RKO (cell line): Measurements from ENCODE around the gene TPO.
"Not testable (repeated sequence)": the region's sequence is repeated elsewhere in the genome, so short reads cannot be mapped to it uniquely, and the experiment has no call there.

Experiments used
- DNase-seq: peaks from one replicate; pipeline ENCODE4 v3.0.0-alpha.2; 2016; ENCODE audit warnings: low spot score

The TPO gene

DNA sequence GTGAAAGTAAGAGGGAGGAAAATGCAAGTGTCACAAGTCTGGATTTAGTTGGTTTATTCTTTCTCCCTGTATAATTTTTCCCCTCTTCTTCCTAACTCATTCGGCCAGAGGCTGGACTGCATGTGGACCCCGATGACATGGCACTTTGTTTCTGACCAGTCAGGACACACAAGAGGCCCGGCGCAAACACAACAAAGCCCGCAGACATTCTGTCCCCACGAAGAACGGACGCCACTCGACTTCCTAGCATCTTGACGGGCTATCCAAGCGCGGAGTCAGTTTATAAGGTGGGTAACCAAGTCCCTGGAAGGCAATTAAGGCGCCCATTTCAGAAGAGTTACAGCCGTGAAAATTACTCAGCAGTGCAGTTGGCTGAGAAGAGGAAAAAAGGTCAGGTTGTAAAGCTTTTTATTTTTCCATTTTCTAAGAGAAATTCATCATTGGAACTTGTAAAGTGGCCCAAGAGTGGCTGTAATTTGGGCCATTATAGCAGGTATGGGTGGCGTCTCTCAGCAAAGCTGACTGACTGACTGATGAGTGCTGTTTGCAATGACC, at the start of gene TPO:
TSS of gene TPO (plus strand) at position 308 of the 555 bp plus-strand sequence. CDS start 946 bp downstream, outside the sequence.
- DNase-seq = no peak

DNA sequence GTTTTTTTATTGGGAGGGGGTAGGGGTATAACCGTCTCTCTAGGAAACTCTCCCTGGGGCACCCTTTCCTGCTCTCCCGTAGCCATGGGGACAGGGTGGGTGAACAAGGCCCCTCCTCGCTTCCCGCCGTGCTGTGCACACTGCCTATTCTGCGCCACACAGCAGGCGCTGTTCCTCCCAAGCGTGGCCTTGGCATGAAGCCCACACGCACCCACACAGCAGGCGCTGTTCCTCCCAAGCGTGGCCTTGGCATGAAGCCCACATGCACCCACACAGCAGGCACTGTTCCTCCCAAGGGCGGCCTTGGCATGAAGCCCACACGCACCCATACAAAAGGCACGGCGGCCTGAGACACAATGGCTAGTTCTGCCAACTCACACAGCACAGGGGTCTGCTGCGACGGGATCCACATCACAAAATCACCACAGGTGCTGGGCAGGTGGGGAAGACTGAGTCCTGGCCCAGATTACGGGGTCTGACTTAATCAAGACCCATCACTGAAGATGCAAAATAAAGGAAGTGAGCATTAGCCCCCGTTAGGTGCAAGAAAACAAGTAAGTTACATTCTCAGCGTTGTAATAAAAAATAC, 46.6 kb upstream of the TPO start:
- DNase-seq = no peak

DNA sequence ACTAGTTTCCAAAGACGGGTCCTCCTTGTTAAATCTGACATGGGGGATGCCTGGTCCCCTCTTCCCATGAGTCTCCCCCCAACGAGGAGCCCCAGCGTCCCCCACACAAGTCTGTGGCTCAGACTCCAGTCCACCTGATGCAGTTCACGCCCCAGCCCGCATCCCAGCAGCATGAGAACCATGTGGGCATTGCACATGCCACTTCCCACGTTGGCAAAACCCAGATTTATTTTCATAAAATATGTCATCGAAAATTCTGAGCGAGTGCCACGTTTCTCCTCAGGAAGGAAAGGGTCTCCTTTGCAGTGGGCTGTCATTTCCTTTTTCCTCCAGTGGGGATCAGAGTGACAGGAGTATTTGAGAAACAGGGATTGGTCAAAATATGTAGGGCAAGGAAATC, 45.7 kb upstream of the TPO start:
- DNase-seq = no peak

DNA sequence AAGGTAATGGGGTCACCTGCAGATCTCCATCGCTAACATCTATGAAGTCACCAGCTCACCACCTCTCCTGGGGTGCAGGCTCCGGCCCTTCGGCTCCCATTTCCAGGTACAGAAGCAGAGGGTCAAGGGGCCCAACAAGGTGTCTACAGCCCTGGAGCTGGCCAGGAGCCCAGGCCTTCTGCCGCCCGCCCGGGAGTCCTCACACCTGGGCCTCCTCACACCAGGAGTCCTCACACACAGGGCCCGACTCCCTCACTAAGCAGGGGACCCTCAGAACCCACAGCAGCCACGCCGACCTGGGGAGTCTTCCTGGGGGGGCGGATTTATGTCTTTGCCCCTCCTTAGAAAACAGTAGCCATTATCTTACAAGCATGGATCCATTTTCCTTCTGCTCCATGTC, 43.4 kb upstream of the TPO start:
- no peak for DNase-seq

DNA sequence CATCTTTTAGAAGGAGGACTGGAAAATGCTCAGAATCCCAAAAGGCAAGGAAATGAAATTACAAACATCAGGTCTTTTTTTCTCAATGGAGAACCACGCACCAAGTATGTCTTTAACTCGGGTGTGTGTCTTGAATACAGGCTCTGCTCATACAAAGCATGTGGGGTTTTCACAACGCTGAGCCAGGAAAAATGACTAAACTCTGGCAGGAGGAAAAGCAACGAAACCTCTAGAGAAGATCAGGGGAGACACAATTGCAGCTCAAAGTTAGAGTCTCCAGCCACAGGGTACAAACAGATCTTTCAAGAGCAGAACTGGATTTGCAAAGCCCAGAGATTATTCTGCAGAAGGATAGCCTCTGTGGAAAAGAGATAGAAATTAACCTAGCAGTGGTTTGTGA, 42.8 kb upstream of the TPO start:
- DNase-seq = no peak

DNA sequence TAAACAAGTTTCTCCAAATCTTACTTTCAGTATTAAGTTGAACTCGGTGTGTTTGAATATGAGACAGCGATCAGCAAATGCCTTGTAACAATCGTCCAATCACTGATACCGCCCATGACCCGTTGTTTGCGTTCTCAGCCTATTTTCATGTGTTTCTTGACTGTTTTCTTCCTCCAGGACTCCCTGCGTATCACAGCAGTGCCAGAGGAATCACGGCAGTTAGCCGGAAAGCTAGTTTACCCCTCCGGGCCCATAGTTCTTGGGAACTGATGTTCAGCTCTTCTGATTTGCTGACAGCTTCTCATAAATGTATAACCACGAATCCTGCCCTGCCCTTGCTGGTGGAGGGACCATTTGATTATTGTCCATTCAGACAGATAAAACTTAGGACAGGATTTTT, 42.2 kb upstream of the TPO start:
- DNase-seq = no peak

DNA sequence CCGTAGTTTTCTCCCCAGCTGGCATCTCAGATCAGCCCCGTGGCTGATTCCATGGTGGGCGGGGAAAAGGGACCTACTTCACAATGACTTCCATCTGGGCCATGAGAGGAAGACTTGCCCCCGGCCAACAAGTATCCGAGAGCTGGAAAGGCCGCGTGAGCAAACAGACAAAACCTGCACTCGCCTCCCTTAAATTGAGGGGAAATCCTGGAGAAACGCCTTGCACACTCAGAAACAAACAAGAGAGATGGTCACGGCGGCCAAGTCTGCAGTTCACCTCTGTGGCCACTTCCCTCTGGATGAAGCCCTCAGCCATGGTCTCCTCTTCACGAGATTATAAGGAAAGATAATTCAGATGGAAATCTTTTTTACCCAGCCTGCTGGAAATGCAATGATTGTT, 39.4 kb upstream of the TPO start:
- no peak for DNase-seq

DNA sequence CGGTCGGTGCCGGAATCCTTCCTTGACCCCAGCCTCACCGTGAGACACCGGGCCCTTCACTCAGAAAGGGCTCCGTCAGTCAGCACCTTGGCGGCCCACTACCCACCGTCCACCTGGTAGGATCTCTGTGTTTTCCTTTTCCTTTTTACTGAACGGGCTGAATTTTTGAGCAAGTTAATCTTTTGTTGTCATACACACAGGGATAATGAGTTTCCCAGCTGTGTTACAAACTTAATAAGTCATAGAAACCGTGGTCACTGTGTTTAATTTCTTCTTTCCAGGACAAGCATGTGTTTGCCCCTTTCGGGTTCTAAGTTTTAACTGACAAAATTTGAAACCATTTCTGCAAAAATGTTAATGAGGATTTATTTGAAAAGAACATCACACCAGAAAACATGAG, 39.0 kb upstream of the TPO start:
- no peak for DNase-seq

DNA sequence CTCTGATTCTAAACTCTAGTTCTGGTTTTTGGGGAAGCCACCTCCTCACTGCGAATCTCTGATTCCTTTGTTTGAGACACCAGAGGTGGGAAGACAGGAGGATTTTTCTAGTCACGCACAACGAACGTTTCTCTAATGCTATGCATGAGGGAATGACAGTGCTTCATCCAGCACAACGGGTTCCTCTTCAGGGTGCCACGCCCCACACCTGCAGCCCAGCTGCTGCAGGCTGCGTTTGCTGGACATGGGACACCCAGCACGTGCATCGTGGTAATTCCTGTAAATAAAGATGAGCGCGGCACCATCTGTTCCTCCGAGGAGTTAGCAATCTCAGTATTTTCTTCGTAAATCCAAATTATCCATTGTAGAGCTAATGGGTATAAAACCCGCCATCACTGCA, 37.5 kb upstream of the TPO start:
- no peak for DNase-seq

DNA sequence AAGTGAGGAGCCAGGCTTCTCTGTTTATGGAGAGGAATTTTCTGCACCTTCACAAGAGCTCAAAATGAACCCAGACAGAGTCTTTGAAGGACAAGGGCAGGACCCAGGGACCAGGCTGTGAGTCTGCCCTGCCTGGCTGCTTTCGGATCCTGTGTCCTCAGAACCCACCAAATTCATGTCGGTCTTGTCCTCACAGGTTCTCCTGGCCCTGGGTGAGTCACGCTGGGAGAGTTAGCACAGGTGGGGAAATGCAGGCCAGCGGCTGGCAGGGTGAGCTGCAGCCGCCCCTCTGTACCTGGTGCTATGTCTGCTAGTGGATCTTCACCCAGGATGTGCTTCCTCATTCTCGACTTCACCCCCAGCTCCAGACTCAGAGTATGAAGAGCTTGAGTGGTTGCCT, 35.8 kb upstream of the TPO start:
- DNase-seq = no peak

DNA sequence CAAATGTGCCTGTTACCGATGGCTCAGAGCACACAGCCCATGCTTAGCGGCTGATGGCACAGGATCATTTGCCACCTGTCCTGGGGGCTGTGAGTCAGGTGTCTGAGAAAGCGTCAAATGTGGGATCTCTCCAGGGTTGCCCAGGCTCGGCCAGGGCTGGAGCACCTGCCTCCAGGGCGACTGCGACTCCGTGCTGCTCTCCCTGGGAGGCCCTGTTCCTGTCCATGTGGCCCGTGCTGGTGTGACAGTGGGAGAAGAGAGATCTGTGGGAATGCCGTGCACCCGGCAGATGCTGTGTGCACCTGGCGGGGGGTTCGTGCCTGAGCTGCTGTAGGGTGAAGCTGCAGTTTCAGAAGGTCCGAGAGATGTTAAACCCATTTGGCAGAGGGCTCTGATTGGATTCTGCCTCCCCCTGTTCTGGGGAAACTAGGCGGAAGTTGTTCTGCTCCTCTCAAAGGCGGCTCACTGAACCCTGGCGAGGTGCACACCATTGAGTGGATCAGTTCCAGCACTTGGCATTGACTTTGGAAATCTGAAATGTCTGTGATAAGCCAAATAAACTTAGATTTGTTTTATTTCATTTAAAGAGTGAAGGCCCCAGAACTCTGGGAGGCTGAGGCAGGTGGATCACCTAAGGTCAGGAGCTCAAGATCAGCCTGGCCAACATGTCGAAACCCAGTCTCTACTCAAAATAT, 34.7 kb upstream of the TPO start:
- no peak for DNase-seq

DNA sequence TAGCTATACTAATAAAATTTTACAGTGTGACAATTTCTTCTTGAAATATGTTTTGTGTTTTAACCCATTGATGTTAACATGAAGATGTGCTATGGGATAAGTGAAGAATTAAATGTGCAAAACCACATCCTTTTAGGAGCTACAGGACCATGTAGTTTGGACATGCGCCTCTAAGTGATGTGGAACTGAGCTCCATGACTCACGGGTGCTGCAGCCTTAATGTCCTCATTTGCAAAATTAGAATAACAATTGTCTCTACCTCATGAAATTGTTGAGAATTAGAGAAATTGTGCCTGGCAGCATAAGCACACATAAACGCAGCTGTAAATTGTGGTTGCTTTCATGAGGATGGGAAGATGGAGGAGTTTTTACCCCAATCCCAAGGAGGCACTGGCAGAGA, 31.6 kb upstream of the TPO start:
- DNase-seq = no peak

DNA sequence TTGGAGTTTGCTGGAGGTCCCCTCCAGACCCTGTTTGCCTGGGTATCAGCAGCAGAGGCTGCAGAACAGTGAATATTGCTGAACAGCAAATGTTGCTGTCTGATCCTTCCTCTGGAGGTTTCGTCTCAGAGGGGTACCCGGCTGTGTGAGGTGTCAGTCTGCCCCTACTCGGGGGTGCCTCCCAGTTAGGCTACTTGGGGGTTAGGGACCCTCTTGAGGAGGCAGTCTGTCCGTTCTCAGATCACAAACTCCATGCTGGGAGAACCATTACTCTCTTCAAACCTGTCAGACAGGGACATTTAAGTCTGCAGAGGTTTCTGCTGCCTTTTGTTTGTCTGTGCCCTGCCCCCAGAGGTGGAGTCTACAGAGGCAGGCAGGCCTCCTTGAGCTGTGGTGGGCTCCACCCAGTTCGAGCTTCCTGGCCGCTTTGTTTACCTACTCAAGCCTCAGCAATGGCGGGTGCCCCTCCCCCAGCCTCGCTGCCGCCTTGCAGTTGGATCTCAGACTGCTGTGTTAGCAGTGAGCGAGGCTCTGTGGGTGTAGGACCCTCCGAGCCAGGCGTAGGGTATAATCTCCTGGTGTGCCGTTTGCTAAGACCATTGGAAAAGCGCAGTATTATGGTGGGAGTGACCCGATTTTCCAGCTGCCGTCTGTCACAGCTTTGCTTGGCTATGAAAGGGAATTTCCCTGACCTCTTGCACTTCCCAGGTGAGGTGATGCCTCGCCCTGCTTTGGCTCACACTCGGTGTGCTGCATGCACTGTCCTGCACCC, 25.1 kb upstream of the TPO start:
- not testable (repeated sequence) for DNase-seq

DNA sequence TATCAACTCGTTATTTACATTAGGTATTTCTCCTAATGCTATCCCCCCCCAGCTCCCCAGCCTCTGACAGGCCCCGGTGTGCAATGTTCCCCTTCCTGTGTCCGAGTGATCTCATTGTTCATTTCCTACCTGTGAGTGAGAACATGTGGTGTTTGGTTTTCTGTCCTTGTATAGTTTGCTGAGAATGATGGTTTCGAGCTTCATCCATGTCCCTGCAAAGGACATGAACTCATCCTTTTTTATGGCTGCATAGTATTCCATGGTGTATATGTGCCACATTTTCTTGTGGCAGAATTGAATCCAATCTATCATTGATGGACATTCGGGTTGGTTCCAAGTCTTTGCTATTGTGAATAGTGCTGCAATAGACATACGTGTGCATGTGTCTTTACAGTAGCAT, 23.1 kb upstream of the TPO start:
- DNase-seq = not testable (repeated sequence)

DNA sequence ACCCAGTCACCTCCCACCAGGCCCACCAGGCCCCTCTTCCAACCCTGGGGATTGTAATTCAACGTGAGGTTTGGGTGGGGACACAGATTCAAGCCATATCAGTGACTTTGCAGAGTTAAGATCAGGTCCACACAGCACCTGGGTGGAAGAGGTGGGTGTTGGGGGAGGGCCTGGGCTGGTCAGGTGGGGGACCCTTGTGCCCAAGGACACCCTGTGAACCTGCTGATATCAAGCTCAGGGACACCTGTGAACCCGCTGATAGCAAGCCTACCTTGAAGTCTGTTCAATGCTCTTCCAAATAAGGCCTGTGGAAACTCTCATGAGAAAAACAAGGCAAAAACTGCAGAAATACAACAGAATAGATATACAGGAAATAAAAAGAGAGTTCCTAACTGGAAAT, 19.9 kb upstream of the TPO start:
- DNase-seq = no peak

DNA sequence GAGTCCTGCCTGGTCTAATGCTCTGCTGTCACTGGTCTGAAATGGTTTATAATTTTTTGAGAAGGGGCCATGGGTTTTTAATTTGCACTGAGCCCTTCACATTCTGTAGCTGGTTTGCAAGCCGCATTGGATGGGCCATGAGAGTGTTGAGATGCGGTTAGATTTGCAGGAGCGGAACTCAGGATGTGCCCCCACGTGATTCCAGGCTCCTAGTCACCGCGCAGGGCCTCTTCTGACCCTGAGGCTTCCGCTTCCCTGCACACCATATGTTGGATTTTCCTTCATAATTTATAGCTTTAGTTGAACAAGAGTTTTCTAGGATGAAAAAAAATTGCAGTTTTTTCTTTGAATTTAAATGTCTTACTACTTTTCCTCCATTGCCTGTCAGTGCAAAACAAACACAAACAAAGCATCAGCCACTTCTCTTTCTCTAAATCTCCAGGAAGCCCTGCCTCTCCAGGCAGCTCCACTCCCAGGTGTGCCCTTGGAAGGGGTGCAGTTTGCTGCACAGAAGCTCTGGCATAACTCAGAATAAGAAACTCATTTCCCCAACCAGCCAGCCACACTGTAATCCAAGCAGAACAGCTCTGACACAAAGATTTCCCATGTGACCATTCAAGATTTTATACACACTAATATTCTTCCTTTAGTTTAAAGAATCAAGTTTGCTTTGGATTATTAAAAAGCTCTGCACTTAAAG, 18.4 kb upstream of the TPO start:
- no peak for DNase-seq

DNA sequence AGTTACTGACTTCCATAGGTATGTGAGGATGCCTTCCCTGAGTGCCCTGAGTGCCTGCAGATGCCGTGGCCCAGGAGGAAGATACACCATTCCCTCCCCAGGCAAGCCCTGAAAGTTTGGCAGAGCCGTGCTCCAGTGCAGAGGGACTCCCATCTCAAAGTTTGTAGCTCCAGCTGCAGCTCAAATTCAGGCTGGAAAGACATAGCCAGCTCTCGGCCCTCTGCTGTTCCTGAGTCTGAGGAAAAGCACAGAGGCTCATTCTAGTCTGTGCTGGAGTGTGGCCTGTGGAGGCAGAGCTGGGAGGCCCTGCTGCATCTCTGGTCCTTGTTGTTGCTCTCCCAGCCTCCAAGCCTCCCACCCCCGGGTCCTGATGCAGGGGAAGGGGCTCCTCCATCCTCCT, 15.9 kb upstream of the TPO start:
- DNase-seq = no peak

DNA sequence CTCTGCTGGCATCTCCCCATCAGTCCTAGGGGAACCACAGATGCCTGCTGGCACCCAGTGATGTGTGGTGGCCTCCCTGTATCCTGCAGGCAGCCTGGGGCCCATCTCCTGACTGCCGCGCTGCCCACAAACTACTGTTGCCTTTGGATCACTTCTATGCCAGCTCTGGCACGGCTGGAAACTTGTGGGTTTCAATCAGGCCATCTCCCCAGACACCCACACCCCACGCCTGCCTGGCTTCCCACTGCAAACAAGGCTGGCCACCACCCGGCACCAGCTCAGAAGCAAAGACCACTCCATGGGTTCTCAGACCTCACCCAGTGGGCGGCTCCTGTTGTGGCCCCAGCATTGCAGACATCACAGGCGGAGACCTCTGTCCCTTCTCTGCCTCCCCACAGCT, 15.1 kb upstream of the TPO start:
- DNase-seq = no peak

DNA sequence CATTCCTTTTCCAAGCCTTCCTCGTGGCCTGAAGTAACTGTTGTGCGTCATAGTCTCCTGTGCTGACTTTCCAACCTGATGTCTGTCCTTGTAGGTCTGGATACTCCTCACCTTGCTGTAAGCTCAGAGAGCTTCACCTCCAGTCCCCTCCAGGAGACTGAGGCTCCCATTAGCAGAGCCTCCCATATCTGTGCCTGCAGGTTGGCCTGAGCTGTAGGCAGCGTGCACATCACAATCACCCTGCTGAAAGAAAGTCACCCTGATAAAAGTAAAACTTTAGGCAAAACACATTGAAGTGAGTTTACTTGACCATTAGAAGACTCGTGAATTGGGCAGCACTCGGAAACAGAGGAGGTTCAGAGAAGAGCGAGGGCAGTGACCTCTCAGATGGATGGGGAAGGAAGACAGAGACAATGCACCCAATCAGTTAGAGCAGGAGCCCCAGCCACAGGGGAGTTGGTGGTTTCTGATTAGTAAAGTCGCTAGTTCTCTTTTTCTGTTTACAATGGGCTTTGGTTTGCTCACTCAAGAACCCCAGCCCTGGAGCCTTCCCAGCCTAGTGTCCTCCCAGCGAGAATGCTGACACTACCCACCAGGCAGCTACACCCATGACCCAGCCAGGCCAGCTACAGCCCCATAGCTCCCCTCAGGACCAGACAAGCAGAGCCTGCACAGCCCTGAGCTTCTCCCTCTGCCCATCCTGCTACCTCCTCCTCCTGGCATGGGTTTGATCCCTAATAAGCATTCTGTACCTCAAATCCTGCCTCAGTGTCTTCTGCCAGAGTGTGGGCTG, 12.1 kb upstream of the TPO start:
- no peak for DNase-seq

DNA sequence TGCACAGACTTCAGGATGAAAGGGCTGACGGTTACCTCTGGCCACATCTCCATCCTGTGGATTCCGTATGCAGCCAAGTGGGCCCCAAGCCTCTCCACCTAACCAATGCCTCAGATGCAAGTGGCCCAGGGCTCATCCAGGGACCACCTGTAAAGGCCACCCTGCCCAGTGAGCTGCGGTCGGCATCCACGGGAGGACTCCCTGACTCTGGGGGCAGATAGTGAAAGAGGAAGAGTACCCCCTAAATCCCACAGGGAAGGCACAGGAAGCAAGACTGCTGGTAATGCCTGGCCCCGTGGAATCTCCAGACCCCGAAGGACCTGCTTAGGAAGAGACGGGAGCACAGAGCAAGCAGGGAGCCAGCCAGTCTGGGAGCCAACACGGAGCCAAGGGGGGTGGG, 11.2 kb upstream of the TPO start:
- DNase-seq = no peak

DNA sequence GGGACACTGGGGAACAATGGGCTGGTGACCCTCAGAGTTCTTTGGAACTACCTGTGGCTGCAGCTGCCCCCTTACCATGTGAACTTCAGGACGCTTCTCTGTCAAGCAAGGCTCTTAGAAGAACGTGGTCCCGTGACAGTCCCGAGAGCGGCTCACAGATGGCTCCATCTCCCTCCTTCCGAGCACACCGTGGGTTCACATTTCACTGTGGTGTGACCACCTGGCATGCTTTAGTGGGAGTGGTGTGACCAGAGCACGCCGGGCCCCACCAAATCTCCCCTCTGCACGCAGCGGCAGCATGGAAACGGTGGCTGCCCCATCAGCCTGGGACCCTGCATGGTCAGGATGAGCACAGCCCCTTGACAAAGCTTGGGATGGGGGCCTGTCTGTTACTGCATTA, 9.7 kb upstream of the TPO start:
- no peak for DNase-seq

DNA sequence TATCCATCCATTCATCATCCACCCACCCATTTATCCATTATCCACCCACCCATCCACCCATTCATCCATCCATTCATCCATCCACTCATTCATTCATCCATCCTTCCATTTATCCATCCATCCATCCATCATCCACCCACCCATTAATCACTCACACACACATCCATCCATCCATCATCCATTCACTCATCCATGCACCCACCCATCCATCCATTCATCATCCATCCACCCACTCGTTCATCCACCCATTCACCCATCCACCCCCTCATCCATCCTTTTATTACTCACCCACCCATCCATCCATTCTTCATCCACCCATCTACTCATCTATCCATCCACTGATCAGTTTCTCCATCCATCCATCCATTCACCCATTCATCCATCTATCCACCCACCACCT, 8.1 kb upstream of the TPO start:
- no peak for DNase-seq
